DOHH2 (cell line): ENCODE measurements around the gene PLVAP.

Experiments used
- EZH2phosphoT487 ChIP-seq: fragments of 200-600 bp; sonication (generic); IDR thresholded peaks from 2 replicates; pipeline ENCODE4 v1.6.1; 2017; ENCODE audit warnings: borderline replicate concordance, mild to moderate bottlenecking, antibody characterized with exemption, low read length, moderate library complexity, mixed read lengths
- TF ChIP-seq, protein P1 (sequence below): fragments of 200-600 bp; sonication (generic); IDR thresholded peaks from one replicate; pipeline ENCODE4 v1.5.1; 2014; ENCODE audit warnings: antibody characterized with exemption, mild to moderate bottlenecking, low read depth, low read length; ENCODE audit not compliant: poor library complexity, severe bottlenecking

- TF ChIP-seq EZH2phosphoT487, result no peak
- TF ChIP-seq, protein P1, sequence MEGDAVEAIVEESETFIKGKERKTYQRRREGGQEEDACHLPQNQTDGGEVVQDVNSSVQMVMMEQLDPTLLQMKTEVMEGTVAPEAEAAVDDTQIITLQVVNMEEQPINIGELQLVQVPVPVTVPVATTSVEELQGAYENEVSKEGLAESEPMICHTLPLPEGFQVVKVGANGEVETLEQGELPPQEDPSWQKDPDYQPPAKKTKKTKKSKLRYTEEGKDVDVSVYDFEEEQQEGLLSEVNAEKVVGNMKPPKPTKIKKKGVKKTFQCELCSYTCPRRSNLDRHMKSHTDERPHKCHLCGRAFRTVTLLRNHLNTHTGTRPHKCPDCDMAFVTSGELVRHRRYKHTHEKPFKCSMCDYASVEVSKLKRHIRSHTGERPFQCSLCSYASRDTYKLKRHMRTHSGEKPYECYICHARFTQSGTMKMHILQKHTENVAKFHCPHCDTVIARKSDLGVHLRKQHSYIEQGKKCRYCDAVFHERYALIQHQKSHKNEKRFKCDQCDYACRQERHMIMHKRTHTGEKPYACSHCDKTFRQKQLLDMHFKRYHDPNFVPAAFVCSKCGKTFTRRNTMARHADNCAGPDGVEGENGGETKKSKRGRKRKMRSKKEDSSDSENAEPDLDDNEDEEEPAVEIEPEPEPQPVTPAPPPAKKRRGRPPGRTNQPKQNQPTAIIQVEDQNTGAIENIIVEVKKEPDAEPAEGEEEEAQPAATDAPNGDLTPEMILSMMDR, result no peak
Observed at GRCh38 chr19:17323300-17323963, 53.7 kb downstream of the PLVAP start.
